Measurements from ENCODE around the gene SPTLC3.

The SPTLC3 gene

GRCh38 chr20:13034936-13035335, 26.2 kb downstream of the SPTLC3 start:
- no peak for TF ChIP-seq CTCF (IDR thresholded peaks at IDR 0.05; ENCODE audit: borderline replicate concordance, control extremely low read depth, extremely low read depth, insufficient read depth, missing control alignments)
- in situ Hi-C loops (cut with MboI; ENCODE audit: low sequenced_read_pairs, unreplicated experiment) = no loop called here
- DNase-seq (ENCODE audit: low spot score) = no peak

GRCh38 chr20:13035399-13036152, 26.8 kb downstream of the SPTLC3 start:
- in situ Hi-C loops (cut with MboI; ENCODE audit: low sequenced_read_pairs, unreplicated experiment) = no loop called here
- no peak for TF ChIP-seq CTCF (IDR thresholded peaks at IDR 0.05; ENCODE audit: borderline replicate concordance, control extremely low read depth, extremely low read depth, insufficient read depth, missing control alignments)
- DNase-seq (ENCODE audit: low spot score) = no peak

GRCh38 chr20:13037727-13038126, 29.0 kb downstream of the SPTLC3 start:
- no peak for TF ChIP-seq CTCF (IDR thresholded peaks at IDR 0.05; ENCODE audit: borderline replicate concordance, control extremely low read depth, extremely low read depth, insufficient read depth, missing control alignments)
- in situ Hi-C loops (cut with MboI; ENCODE audit: low sequenced_read_pairs, unreplicated experiment) = no loop called here
- no peak for DNase-seq (ENCODE audit: low spot score)

GRCh38 chr20:13041574-13042457, 33.0 kb downstream of the SPTLC3 start:
- DNase-seq (ENCODE audit: low spot score) = no peak
- no peak for TF ChIP-seq CTCF (IDR thresholded peaks at IDR 0.05; ENCODE audit: borderline replicate concordance, control extremely low read depth, extremely low read depth, insufficient read depth, missing control alignments)

GRCh38 chr20:13042458-13042794, 33.7 kb downstream of the SPTLC3 start:
- no peak for DNase-seq (ENCODE audit: low spot score)
- in situ Hi-C loops (cut with MboI; ENCODE audit: low sequenced_read_pairs, unreplicated experiment) = no loop called here
- no peak for TF ChIP-seq CTCF (IDR thresholded peaks at IDR 0.05; ENCODE audit: borderline replicate concordance, control extremely low read depth, extremely low read depth, insufficient read depth, missing control alignments)

More at GRCh38 chr20:13041574-13042457, 33.0 kb downstream of the SPTLC3 start:
- in situ Hi-C loops (cut with MboI; ENCODE audit: low sequenced_read_pairs, unreplicated experiment) = no loop called here

DNA sequence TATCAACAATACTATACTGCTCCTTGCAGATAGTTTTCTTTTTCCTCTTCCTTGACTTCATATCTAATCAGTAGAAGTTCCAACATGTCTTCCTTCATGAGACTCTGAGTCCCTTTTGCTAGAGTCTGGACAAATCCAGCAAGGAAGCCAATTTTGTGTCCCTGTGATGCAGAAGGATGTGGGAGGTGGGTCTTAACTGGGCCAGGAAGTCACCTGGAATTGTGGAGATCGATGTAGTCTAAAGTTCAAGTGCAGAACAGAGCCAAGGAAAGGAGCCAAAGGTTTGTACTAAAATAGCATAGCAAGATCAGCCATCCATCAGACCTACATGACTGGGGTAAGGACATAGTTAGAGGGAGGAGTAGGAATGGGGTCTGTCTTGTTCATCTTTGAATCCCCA, 37.6 kb downstream of the SPTLC3 start:
- DNase-seq (ENCODE audit: low spot score) = no peak
- in situ Hi-C loops (cut with MboI; ENCODE audit: low sequenced_read_pairs, unreplicated experiment) = no loop called here
- TF ChIP-seq CTCF (IDR thresholded peaks at IDR 0.05; ENCODE audit: borderline replicate concordance, control extremely low read depth, extremely low read depth, insufficient read depth, missing control alignments) = no peak
